T-helper 9 cell (primary cell): ENCODE measurements around the gene PCDHA5.

ENCODE experiments used
- DNase-seq: peaks from one replicate; pipeline ENCODE4 v3.0.0-alpha.2; 2020

The PCDHA5 gene

GRCh38 chr5:140862441-140863295 lies 41.3 kb downstream of the PCDHA5 start:
- DNase-seq: no peak

DNA sequence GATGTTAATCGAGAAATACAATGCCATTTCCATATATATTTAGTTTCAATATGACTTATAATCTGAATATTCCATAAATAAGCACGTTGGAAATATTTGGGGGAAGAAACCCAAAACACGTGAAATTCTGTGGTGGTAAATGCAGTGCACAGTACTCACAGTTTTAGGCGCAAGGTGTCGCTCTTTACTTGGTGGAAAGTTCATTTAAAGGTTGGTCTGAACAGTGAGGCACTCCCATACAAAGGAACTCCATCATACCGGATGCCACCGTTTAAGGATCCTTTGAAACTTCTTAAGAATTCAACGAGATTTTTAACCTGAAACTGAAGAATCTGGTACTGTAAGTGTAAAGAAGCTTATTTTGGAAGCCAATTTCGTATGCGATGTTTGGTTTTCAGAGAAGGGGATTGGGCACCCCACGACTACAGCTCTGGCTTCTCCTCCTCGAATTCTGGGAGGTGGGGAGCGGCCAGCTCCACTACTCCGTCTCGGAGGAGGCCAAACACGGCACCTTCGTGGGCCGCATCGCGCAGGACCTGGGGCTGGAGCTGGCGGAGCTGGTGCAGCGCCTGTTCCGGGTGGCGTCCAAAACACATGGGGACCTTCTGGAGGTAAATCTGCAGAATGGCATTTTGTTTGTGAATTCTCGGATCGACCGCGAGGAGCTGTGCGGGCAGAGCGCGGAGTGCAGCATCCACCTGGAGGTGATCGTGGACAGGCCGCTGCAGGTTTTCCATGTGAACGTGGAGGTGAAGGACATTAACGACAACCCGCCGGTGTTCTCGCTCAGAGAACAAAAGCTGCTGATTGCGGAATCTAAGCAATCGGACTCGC lies 47.5 kb downstream of the PCDHA5 start, which contains the start of gene PCDHA11:
PCDHA11 (plus strand) TSS at position 237 of the 834 bp plus-strand sequence; CDS start at position 384, 147 bp downstream.
- no peak for DNase-seq

- no peak for DNase-seq
Observed at GRCh38 chr5:140869555-140869886, 48.1 kb downstream of the PCDHA5 start.

DNA sequence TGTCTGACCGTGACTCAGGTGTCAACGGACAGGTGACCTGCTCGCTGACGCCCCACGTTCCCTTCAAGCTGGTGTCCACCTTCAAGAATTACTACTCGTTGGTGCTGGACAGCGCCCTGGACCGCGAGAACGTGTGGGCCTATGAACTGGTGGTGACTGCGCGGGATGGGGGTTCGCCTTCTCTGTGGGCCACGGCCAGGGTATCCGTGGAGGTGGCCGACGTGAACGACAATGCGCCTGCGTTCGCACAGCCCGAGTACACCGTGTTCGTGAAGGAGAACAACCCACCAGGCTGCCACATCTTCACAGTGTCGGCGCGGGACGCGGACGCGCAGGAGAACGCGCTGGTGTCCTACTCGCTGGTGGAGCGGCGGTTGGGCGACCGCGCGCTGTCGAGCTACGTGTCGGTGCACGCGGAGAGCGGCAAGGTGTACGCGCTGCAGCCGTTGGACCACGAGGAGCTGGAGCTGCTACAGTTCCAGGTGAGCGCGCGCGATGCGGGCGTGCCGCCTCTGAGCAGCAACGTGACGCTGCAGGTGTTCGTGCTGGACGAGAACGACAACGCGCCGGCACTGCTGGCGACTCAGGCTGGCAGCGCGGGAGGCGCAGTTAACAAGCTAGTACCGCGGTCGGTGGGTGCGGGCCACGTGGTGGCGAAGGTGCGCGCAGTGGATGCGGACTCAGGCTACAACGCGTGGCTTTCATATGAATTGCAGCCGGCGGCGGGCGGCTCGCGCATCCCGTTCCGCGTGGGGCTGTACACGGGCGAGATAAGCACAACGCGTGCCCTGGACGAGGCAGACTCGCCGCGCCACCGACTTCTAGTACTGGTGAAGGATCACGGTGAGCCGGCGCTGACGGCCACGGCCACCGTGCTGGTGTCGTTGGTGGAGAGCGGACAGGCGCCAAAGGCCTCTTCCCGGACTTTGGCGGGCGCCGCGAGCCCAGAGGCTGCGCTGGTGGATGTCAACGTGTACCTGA lies 49.1 kb downstream of the PCDHA5 start:
- DNase-seq: no peak
